Liver (tissue), 9 donors: Measurements from ENCODE around the gene POGK. TPM values are rescaled to one million over a fixed set of nuclear protein-coding genes. Genes with fewer than 3 reads are reported as not detected.

Source experiments
- DNase-seq: peaks from one replicate; pipeline ENCODE4 v3.0.0-alpha.2; 2017; ENCODE audit warnings: low spot score
- H3K27ac ChIP-seq, 2 donors: one replicate each; pipeline ENCODE4 v1.7.0; 2013; ENCODE audit warnings: inconsistent platforms in 2 of 2, low read length in 2 of 2, control low read depth in 1 of 2, low read depth in 1 of 2, mild to moderate bottlenecking in 1 of 2
- H3K27me3 ChIP-seq, 4 donors: one replicate each; pipeline versions ENCODE4 v1.6.1 to v1.7.0; 2013; ENCODE audit warnings: low read length in 3 of 4, inconsistent platforms in 1 of 4, mild to moderate bottlenecking in 1 of 4, moderate library complexity in 1 of 4; ENCODE audit not compliant: control insufficient read depth in 4 of 4, insufficient read depth in 4 of 4
- H3K36me3 ChIP-seq, 4 donors: one replicate each; pipeline versions ENCODE4 v1.6.1 to v1.7.0; 2013; ENCODE audit warnings: low read length in 3 of 4, mild to moderate bottlenecking in 3 of 4, low read depth in 1 of 4, moderate library complexity in 1 of 4; ENCODE audit not compliant: control insufficient read depth in 4 of 4, insufficient read depth in 3 of 4
- H3K4me1 ChIP-seq, 4 donors: one replicate each; pipeline versions ENCODE4 v1.6.1 to v1.7.0; 2013; ENCODE audit warnings: low read length in 3 of 4, mild to moderate bottlenecking in 3 of 4, moderate library complexity in 1 of 4; ENCODE audit not compliant: control insufficient read depth in 4 of 4, insufficient read depth in 4 of 4
- H3K4me3 ChIP-seq, 3 donors: one replicate each; pipeline versions ENCODE4 v1.6.1 to v1.7.0; 2013; ENCODE audit warnings: low read length in 3 of 3, control low read depth in 1 of 3, low read depth in 1 of 3, mild to moderate bottlenecking in 1 of 3
- H3K9ac ChIP-seq, 2 donors: one replicate each; pipeline ENCODE4 v1.7.0; 2013; ENCODE audit warnings: low read length in 2 of 2, mild to moderate bottlenecking in 2 of 2, moderate library complexity in 2 of 2, control low read depth in 1 of 2, low read depth in 1 of 2
- H3K9me3 ChIP-seq, 4 donors: one replicate each; pipeline versions ENCODE4 v1.6.1 to v1.7.0; 2013; ENCODE audit warnings: low read length in 3 of 4; ENCODE audit not compliant: control insufficient read depth in 4 of 4
- EGR1 ChIP-seq, 2 donors: IDR thresholded peaks; 2 replicates each; pipeline ENCODE4 v1.6.1; 2016 to 2018; ENCODE audit warnings: antibody characterized with exemption in 2 of 2, low read depth in 2 of 2
- FOXA2 ChIP-seq: IDR thresholded peaks from 2 replicates; pipeline ENCODE4 v1.6.1; 2016; ENCODE audit warnings: antibody characterized with exemption
- GABPA ChIP-seq, 2 donors: IDR thresholded peaks in 1 of 2; conservative IDR thresholded peaks in 1 of 2; 2 replicates each; pipeline ENCODE4 v1.6.1; 2016; ENCODE audit warnings: antibody characterized with exemption in 2 of 2, mild to moderate bottlenecking in 1 of 2, moderate library complexity in 1 of 2
- HNF4G ChIP-seq: IDR thresholded peaks from 2 replicates; pipeline ENCODE4 v1.6.1; 2016; ENCODE audit warnings: antibody characterized with exemption
- JUND ChIP-seq, 2 donors: IDR thresholded peaks; 2 replicates each; pipeline ENCODE4 v1.6.1; 2016; ENCODE audit warnings: antibody characterized with exemption in 2 of 2
- NR2F2 ChIP-seq: IDR thresholded peaks from 2 replicates; pipeline ENCODE4 v1.6.1; 2016; ENCODE audit warnings: antibody characterized with exemption
- RAD21 ChIP-seq, 2 donors: IDR thresholded peaks; 2 replicates each; pipeline ENCODE4 v1.6.1; 2016; ENCODE audit warnings: antibody characterized with exemption in 2 of 2, mild to moderate bottlenecking in 2 of 2
- RXRA ChIP-seq, 2 donors: IDR thresholded peaks; 2 replicates each; pipeline ENCODE4 v1.6.1; 2017 to 2018; ENCODE audit warnings: antibody characterized with exemption in 2 of 2, mild to moderate bottlenecking in 1 of 2
- SP1 ChIP-seq: IDR thresholded peaks from 2 replicates; pipeline ENCODE4 v1.6.1; 2018; ENCODE audit warnings: antibody characterized with exemption, mild to moderate bottlenecking
- TAF1 ChIP-seq: conservative IDR thresholded peaks from 2 replicates; pipeline ENCODE4 v1.6.1; 2016; ENCODE audit warnings: antibody characterized with exemption, mild to moderate bottlenecking
- YY1 ChIP-seq: IDR thresholded peaks from 2 replicates; pipeline ENCODE4 v1.6.1; 2016; ENCODE audit warnings: antibody characterized with exemption, mild to moderate bottlenecking
- WGBS: extraction: QIAGEN DNeasy Blood & Tissue Kit; methylation state at CpG from one replicate; pipeline ENCODE4 v1.1.7; 2013; 5-methylcytosine and 5-hydroxymethylcytosine counted together
- polyA plus RNA-seq, 2 donors: library from polyadenylated mRNA; stranded (reverse) in 1 of 2; unstranded in 1 of 2; fragments of 200-250 nt in 1 of 2; fragments of >200 nt in 1 of 2; fragmentation: Nextera tagmentation in 1 of 2; extraction: Ambion mirVana in 1 of 2; gene quantifications; one replicate each; pipeline versions ENCODE4 v1.2.1 to v1.2.3, GENCODE V29; 2013 to 2015
- total RNA-seq, 2 donors: library from RNA; depleted of rRNA; stranded (reverse); fragments of >200 nt; gene quantifications; one replicate each; pipeline ENCODE4 v1.2.3, GENCODE V29; 2014
- TF ChIP-seq, protein P1 (sequence below): IDR thresholded peaks from 2 replicates; pipeline ENCODE4 v1.6.1; 2016; ENCODE audit warnings: antibody characterized with exemption, mild to moderate bottlenecking
- TF ChIP-seq, protein P2 (sequence below): IDR thresholded peaks from 2 replicates; pipeline ENCODE4 v1.6.1; 2016; ENCODE audit warnings: antibody characterized with exemption
- TF ChIP-seq, protein P3 (sequence below): IDR thresholded peaks from 2 replicates; pipeline ENCODE4 v1.6.1; 2016; ENCODE audit warnings: antibody characterized with exemption
- TF ChIP-seq, protein P4 (sequence below): IDR thresholded peaks from 2 replicates; pipeline ENCODE4 v1.6.1; 2016; ENCODE audit warnings: antibody characterized with exemption
- TF ChIP-seq, protein P5 (sequence below): fragments of 150-350 bp; IDR thresholded peaks from 2 replicates; pipeline ENCODE4 v1.5.1; 2017; ENCODE audit warnings: improper control_type of control experiment, low read depth, low read length; ENCODE audit not compliant: missing input control
- donor health status: healthy.
- donor health status: healthy.
- donor health status: healthy.
- donor health status: healthy.
- donor health status: healthy.

POGK gene
- total and polyA plus RNA-seq, 4 donors: 4.2 to 14.1 (median 6.7) TPM

DNA sequence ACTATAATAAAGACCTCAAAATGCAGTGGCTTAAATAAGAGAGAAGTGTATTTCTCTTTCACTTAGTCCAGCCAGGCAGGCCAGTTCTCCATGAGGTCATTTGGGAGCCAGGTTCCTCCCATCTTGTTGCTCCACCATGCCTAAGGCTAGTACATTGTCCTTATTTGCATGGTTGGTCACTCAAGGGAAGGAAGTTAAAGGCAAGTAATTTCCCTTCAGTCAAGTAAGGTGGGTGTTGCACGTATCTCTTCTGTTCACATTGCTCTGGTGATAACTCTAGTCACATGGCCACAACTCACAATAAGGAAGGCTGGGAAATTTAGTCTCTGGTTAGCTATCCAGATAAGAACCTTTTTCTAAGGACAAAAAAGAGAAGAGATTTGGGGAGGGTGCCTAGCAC is 64.0 kb downstream of the POGK start (continued):
- TF ChIP-seq, protein P1, sequence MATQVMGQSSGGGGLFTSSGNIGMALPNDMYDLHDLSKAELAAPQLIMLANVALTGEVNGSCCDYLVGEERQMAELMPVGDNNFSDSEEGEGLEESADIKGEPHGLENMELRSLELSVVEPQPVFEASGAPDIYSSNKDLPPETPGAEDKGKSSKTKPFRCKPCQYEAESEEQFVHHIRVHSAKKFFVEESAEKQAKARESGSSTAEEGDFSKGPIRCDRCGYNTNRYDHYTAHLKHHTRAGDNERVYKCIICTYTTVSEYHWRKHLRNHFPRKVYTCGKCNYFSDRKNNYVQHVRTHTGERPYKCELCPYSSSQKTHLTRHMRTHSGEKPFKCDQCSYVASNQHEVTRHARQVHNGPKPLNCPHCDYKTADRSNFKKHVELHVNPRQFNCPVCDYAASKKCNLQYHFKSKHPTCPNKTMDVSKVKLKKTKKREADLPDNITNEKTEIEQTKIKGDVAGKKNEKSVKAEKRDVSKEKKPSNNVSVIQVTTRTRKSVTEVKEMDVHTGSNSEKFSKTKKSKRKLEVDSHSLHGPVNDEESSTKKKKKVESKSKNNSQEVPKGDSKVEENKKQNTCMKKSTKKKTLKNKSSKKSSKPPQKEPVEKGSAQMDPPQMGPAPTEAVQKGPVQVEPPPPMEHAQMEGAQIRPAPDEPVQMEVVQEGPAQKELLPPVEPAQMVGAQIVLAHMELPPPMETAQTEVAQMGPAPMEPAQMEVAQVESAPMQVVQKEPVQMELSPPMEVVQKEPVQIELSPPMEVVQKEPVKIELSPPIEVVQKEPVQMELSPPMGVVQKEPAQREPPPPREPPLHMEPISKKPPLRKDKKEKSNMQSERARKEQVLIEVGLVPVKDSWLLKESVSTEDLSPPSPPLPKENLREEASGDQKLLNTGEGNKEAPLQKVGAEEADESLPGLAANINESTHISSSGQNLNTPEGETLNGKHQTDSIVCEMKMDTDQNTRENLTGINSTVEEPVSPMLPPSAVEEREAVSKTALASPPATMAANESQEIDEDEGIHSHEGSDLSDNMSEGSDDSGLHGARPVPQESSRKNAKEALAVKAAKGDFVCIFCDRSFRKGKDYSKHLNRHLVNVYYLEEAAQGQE: no peak
- TF ChIP-seq HNF4G (no peak), GABPA (IDR thresholded peaks at IDR 0.05 in 1 of 2, conservative IDR thresholded peaks at IDR 0.05 in 1 of 2) (no peak), FOXA2 (no peak), RXRA (IDR thresholded peaks at IDR 0.05) (no peak), SP1 (no peak)
- TF ChIP-seq, protein P2, sequence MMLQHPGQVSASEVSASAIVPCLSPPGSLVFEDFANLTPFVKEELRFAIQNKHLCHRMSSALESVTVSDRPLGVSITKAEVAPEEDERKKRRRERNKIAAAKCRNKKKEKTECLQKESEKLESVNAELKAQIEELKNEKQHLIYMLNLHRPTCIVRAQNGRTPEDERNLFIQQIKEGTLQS: no peak

DNA sequence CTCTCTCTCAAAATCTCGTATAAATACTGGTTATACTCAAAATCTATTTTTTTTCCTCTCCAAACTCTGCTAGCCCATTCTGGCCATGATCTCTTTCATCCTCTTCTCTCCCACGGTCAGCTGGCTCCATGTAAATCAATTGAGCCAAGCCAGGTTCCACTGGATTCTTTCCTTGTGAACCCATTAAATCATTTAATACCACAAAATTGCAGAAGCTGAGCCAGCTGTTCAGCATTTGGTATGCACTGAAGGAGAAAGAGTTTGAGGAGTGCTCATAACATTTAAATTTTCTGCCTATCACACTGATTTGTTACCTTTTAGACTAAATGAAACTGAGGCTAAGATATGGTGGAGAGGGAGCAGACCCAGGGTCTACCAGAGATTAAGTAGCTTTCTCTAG is 65.9 kb downstream of the POGK start:
- TF ChIP-seq EGR1 (IDR thresholded peaks at IDR 0.05; ENCODE audit: low read depth in 2 of 2): no peak
- Histone ChIP-seq H3K9me3 (no peaks in the 10 kb centered on the region), H3K36me3 (no peaks in the 10 kb centered on the region), H3K27me3 (no peaks in the 10 kb centered on the region), H3K4me3 (no peak overlapping the region), H3K4me1 (no peaks in the 10 kb centered on the region), H3K27ac (no peak overlapping the region), H3K9ac (no peak overlapping the region)
- no peak for DNase-seq
- WGBS: 66% methylated on average over 2 of the region's 2 CpGs

DNA sequence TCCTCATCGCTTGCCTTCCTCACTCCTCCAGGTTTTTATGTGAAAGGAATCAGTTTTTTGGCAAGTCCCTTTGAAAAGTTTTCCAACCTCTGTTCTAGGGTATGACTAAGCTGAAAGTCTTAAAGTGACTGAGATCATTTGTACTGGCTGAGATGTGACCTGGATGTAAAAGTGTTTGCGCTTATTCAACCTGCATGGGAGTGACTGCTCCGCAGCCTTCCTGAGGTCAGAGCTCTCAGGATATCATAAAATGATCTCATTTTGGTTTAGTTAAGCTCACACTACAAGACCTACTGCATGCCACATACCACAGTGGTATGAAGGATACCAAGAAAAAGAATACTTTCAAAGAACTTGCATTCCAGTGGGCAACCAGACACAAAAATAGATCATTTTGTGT is 66.6 kb downstream of the POGK start:
- 95% methylated on average over 3 of the region's 3 CpGs for WGBS

More for the DNA sequence above, 66.6 kb downstream of the POGK start:
- H3K9me3 ChIP-seq: no peaks in the 10 kb centered on the region
- H3K9ac ChIP-seq: no peak overlapping the region
- no peaks in the 10 kb centered on the region for H3K36me3 ChIP-seq
- H3K4me1 ChIP-seq: no peaks in the 10 kb centered on the region
- H3K27ac ChIP-seq: no peak overlapping the region
- DNase-seq: no peak
- no peak overlapping the region for H3K4me3 ChIP-seq
- TF ChIP-seq, protein P3, sequence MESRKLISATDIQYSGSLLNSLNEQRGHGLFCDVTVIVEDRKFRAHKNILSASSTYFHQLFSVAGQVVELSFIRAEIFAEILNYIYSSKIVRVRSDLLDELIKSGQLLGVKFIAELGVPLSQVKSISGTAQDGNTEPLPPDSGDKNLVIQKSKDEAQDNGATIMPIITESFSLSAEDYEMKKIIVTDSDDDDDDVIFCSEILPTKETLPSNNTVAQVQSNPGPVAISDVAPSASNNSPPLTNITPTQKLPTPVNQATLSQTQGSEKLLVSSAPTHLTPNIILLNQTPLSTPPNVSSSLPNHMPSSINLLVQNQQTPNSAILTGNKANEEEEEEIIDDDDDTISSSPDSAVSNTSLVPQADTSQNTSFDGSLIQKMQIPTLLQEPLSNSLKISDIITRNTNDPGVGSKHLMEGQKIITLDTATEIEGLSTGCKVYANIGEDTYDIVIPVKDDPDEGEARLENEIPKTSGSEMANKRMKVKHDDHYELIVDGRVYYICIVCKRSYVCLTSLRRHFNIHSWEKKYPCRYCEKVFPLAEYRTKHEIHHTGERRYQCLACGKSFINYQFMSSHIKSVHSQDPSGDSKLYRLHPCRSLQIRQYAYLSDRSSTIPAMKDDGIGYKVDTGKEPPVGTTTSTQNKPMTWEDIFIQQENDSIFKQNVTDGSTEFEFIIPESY: no peak
- TF ChIP-seq RXRA (IDR thresholded peaks at IDR 0.05): no peak
- TF ChIP-seq, protein P4, sequence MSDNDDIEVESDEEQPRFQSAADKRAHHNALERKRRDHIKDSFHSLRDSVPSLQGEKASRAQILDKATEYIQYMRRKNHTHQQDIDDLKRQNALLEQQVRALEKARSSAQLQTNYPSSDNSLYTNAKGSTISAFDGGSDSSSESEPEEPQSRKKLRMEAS: no peak
- no peak for TF ChIP-seq FOXA2
- no peak for TF ChIP-seq YY1
- no peak for TF ChIP-seq NR2F2
- TF ChIP-seq JUND (IDR thresholded peaks at IDR 0.05): no peak
- TF ChIP-seq, protein P5, sequence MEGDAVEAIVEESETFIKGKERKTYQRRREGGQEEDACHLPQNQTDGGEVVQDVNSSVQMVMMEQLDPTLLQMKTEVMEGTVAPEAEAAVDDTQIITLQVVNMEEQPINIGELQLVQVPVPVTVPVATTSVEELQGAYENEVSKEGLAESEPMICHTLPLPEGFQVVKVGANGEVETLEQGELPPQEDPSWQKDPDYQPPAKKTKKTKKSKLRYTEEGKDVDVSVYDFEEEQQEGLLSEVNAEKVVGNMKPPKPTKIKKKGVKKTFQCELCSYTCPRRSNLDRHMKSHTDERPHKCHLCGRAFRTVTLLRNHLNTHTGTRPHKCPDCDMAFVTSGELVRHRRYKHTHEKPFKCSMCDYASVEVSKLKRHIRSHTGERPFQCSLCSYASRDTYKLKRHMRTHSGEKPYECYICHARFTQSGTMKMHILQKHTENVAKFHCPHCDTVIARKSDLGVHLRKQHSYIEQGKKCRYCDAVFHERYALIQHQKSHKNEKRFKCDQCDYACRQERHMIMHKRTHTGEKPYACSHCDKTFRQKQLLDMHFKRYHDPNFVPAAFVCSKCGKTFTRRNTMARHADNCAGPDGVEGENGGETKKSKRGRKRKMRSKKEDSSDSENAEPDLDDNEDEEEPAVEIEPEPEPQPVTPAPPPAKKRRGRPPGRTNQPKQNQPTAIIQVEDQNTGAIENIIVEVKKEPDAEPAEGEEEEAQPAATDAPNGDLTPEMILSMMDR: no peak
- TF ChIP-seq HNF4G: no peak
- TF ChIP-seq, protein P2: no peak
- TF ChIP-seq EGR1 (IDR thresholded peaks at IDR 0.05; ENCODE audit: low read depth in 2 of 2): no peak
- no peak for TF ChIP-seq RAD21 (IDR thresholded peaks at IDR 0.05)
- TF ChIP-seq TAF1: no peak
- no peak for TF ChIP-seq SP1
- H3K27me3 ChIP-seq: no peaks in the 10 kb centered on the region
